ENCODE measurements around the gene PMM2.
"Not testable (repeated sequence)": the region's sequence is repeated elsewhere in the genome, so short reads cannot be mapped to it uniquely, and the experiment has no call there.

The PMM2 gene

GRCh38 chr16:8868416-8869211 lies 71.0 kb downstream of the PMM2 start, which contains the start of gene CARHSP1:
TSS of gene CARHSP1 (minus strand) at chr16:8869006. CDS start at chr16:8859328, 9,678 bp downstream.
- ChIA-PET CTCF (interaction anchor here (0.5 to 1.2 kb wide), 3 partner anchors 11 to 266 kb away, joined by 3 read pairs; partner anchors contain the start of gene LITAFD), POLR2A (interaction anchor here (0.6 to 2.2 kb wide), 15 partner anchors 10 to 223 kb away, joined by 3 to 9 read pairs (median 3); partner anchors contain the start of genes ABAT, HAPSTR1, PMM2 and TMEM186)
- TF ChIP-seq ARNT (IDR thresholded peaks at IDR 0.05) (0 out of 2 replicates have a peak, but pooled peaks have one; percentile 40), ELF4 (IDR thresholded peaks at IDR 0.05) (no peak), SP1 (IDR thresholded peaks at IDR 0.05) (no peak), CTBP1 (IDR thresholded peaks at IDR 0.05; ENCODE audit: borderline replicate concordance) (no peak), FOXA1 (IDR thresholded peaks at IDR 0.05) (no peak), LEF1 (IDR thresholded peaks at IDR 0.05; ENCODE audit: borderline replicate concordance) (no peak), FOXM1 (IDR thresholded peaks at IDR 0.05; ENCODE audit: borderline replicate concordance) (no peak), BHLHE40 (IDR thresholded peaks at IDR 0.05; ENCODE audit: borderline replicate concordance) (no peak), L3MBTL2 (conservative IDR thresholded peaks at IDR 0.05) (peak; percentile 77), PKNOX1 (IDR thresholded peaks at IDR 0.05) (no peak), TARDBP (IDR thresholded peaks at IDR 0.05) (no peak), ZNF384 (IDR thresholded peaks at IDR 0.05) (no peak), HDGF (IDR thresholded peaks at IDR 0.05; ENCODE audit: borderline replicate concordance) (no peak), SUZ12 (IDR thresholded peaks at IDR 0.05) (no peak), NFRKB (IDR thresholded peaks at IDR 0.05) (no peak)
- peak; percentile 93 for DNase-seq (ENCODE audit: extremely low spot score)

- CTCF ChIA-PET, result interaction anchor here (0.5 to 1.2 kb wide), 3 partner anchors 10 to 265 kb away, joined by 3 read pairs; partner anchors contain the start of gene LITAFD
- POLR2A ChIA-PET, result interaction anchor here (0.6 to 2.2 kb wide), 14 partner anchors 9 to 222 kb away, joined by 3 to 9 read pairs (median 3); partner anchors contain the start of genes ABAT, HAPSTR1, PMM2 and TMEM186
- TF ChIP-seq FOXA1 (IDR thresholded peaks at IDR 0.05), result no peak
- no peak for TF ChIP-seq LEF1 (IDR thresholded peaks at IDR 0.05; ENCODE audit: borderline replicate concordance)
- TF ChIP-seq SP1 (IDR thresholded peaks at IDR 0.05), result no peak
- TF ChIP-seq PKNOX1 (IDR thresholded peaks at IDR 0.05), result no peak
- TF ChIP-seq FOXM1 (IDR thresholded peaks at IDR 0.05; ENCODE audit: borderline replicate concordance), result no peak
- no peak for TF ChIP-seq CTBP1 (IDR thresholded peaks at IDR 0.05; ENCODE audit: borderline replicate concordance)
- no peak for TF ChIP-seq SUZ12 (IDR thresholded peaks at IDR 0.05)
- TF ChIP-seq FOXK2 (IDR thresholded peaks at IDR 0.05), result no peak
- TF ChIP-seq ELF4 (IDR thresholded peaks at IDR 0.05), result no peak
- no peak for TF ChIP-seq ARNT (IDR thresholded peaks at IDR 0.05)
- TF ChIP-seq NFRKB (IDR thresholded peaks at IDR 0.05), result no peak
- no peak; the same call in 1 of the 2 replicates for TF ChIP-seq L3MBTL2 (conservative IDR thresholded peaks at IDR 0.05)
- no peak for TF ChIP-seq TARDBP (IDR thresholded peaks at IDR 0.05)
- no peak for TF ChIP-seq HDGF (IDR thresholded peaks at IDR 0.05; ENCODE audit: borderline replicate concordance)
- no peak for TF ChIP-seq ZNF384 (IDR thresholded peaks at IDR 0.05)
- peak; percentile 44 for DNase-seq (ENCODE audit: extremely low spot score)
Observed at GRCh38 chr16:8869212-8869987, 71.8 kb downstream of the PMM2 start.

- CTCF ChIA-PET, result interaction anchor here (0.6 kb wide), 1 partner anchor 11 kb away, joined by 3 read pairs; no protein-coding TSS in a partner anchor
- POLR2A ChIA-PET, result interaction anchor here (2.2 kb wide), 1 partner anchor 195 kb away, joined by 9 read pairs; the partner anchor contains the start of gene ABAT
- not testable (repeated sequence) for DNase-seq (ENCODE audit: extremely low spot score)
Observed at GRCh38 chr16:8869988-8870241, 72.3 kb downstream of the PMM2 start.

GRCh38 chr16:8872071-8872470 lies 74.4 kb downstream of the PMM2 start:
- ChIA-PET CTCF (interaction anchor here (2.4 kb wide), 1 partner anchor 8 kb away, joined by 8 read pairs; no protein-coding TSS in a partner anchor), POLR2A (no interaction called here)
- no peak for TF ChIP-seq TARDBP (IDR thresholded peaks at IDR 0.05)
- no peak for TF ChIP-seq SP1 (IDR thresholded peaks at IDR 0.05)
- TF ChIP-seq ZNF384 (IDR thresholded peaks at IDR 0.05), result no peak
- no peak for TF ChIP-seq NFRKB (IDR thresholded peaks at IDR 0.05)
- TF ChIP-seq FOXK2 (IDR thresholded peaks at IDR 0.05), result no peak
- no peak for DNase-seq (ENCODE audit: extremely low spot score)

- POLR2A ChIA-PET, result no interaction called here
- DNase-seq (ENCODE audit: extremely low spot score), result no peak
- CTCF ChIA-PET, result interaction anchor here (0.8 kb wide), 1 partner anchor 9 kb away, joined by 3 read pairs; no protein-coding TSS in a partner anchor
- TF ChIP-seq HDGF (IDR thresholded peaks at IDR 0.05; ENCODE audit: borderline replicate concordance) (no peak), CTBP1 (IDR thresholded peaks at IDR 0.05; ENCODE audit: borderline replicate concordance) (no peak), SP1 (IDR thresholded peaks at IDR 0.05) (no peak), PKNOX1 (IDR thresholded peaks at IDR 0.05) (no peak), BHLHE40 (IDR thresholded peaks at IDR 0.05; ENCODE audit: borderline replicate concordance) (no peak), ZNF384 (IDR thresholded peaks at IDR 0.05) (no peak), FOXA1 (IDR thresholded peaks at IDR 0.05) (no peak), ARNT (IDR thresholded peaks at IDR 0.05) (no peak), LEF1 (IDR thresholded peaks at IDR 0.05; ENCODE audit: borderline replicate concordance) (no peak)
Observed at GRCh38 chr16:8872967-8873865, 75.6 kb downstream of the PMM2 start.

GRCh38 chr16:8873866-8874195 lies 76.2 kb downstream of the PMM2 start:
- POLR2A ChIA-PET; DNase-seq (ENCODE audit: extremely low spot score): not testable (repeated sequence)
- CTCF ChIA-PET, result interaction anchor here (0.8 to 1.0 kb wide), 2 partner anchors 10 to 62 kb away, joined by 3 read pairs; no protein-coding TSS in a partner anchor
